Measurements from ENCODE around the gene NFIX. TPM values are rescaled to one million over a fixed set of nuclear protein-coding genes. Genes with fewer than 3 reads are reported as not detected.

Gene NFIX
- total and polyA plus RNA-seq, 2 of the 13 experiments (the other 11 are each of a cell fraction or from before 2014, with no cell fraction given), result 3.4 to 5.4 TPM

DNA sequence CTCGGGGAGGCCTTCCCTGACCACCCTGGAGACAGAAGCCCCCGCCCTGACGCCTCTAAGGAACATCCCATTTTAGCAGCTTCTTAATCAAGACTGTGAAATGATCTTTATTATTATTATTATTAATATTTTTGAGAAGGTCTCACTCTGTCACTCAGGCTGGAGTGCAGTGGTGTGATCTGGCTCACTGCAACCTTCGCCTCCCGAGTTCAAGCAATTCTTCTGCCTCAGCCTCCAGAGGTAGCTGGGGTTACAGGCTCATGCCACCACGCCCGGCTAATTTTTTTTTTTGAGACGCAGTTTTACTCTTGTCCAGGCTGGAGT, 29.5 kb upstream of the NFIX start:
- Histone ChIP-seq H3K27ac (ENCODE audit: extremely low read length, insufficient read depth, low read length) (peak overlapping the region; percentile 43), H2AFZ (ENCODE audit: low read length) (peak overlapping the region; percentile 56), H3K4me3 (replicated peaks in 1 of 3; ENCODE audit: insufficient read depth in 1 of 3, low read depth in 2 of 3, low read length in 3 of 3) (peak overlapping the region in 2 of 3 experiments; percentile 32 to 66; a peak in 4 of 6 replicates), H3K9me3 (ENCODE audit: low read length) (no peaks in the 10 kb centered on the region), H4K20me1 (ENCODE audit: insufficient read depth, low read length) (no peaks in the 10 kb centered on the region), H3K27me3 (ENCODE audit: control insufficient read depth in 1 of 2, insufficient read depth in 2 of 2, low read length in 2 of 2) (0 out of 5 replicates have a peak, but pooled peaks cover 0 to 3% of the 10 kb centered on the region in 2 experiments), H3K4me1 (ENCODE audit: insufficient read depth, low read length) (peaks cover 11% of the 10 kb centered on the region), H3K4me2 (ENCODE audit: low read depth, low read length) (peak overlapping the region; percentile 93), H3K36me3 (replicated peaks in 1 of 2; ENCODE audit: control insufficient read depth in 1 of 2, insufficient read depth in 2 of 2, low read length in 2 of 2) (no peaks in the 10 kb centered on the region), H3K9ac (ENCODE audit: insufficient read depth, low read depth, low read length) (peak overlapping the region; percentile 68; the same call in 1 of the 2 replicates), H3K79me2 (ENCODE audit: insufficient read depth, low read length) (no peaks in the 10 kb centered on the region)
- ChIA-PET CTCF (ENCODE audit: low intra/inter-chr PET ratio, low total read pairs) (interaction anchor here (0.7 to 2.0 kb wide), 6 partner anchors 12 to 269 kb away, joined by 3 to 18 read pairs (median 6); no protein-coding TSS in a partner anchor), POLR2A (interaction anchor here (0.9 to 1.3 kb wide), 15 partner anchors 8 to 184 kb away, joined by 3 to 8 read pairs (median 4); partner anchors contain the start of genes FARSA, IER2, RAD23A and STX10)
- intact Hi-C loops (cut with micrococcal nuclease; ENCODE audit: unreplicated experiment) (loop anchor here (1.0 kb wide), 1 partner anchor 80 kb away; no protein-coding TSS in a partner anchor), in situ Hi-C loops (cut with HindIII; ENCODE audit: extremely low pct_ligation_motif_present, low pct_unique_long_range_greater_than_20kb) (no loop called here)
- ATAC-seq, result no peak
- no peak for DNase-seq (ENCODE audit: low spot score)
- 40% methylated on average over 8 of the region's 8 CpGs for WGBS (ENCODE audit: low lambda C conversion rate)
- BruUV-seq (replicated peaks), result no TSS peak
- no peak for TF ChIP-seq MTA3 (CRISPR knock-in tag; IDR thresholded peaks at IDR 0.05)
- TF ChIP-seq ZNF670 (CRISPR knock-in tag; IDR thresholded peaks at IDR 0.05; ENCODE audit: borderline replicate concordance), result peak; percentile 62; the same call in 1 of the 2 replicates
- TF ChIP-seq ZNF816 (CRISPR knock-in tag; IDR thresholded peaks at IDR 0.05; ENCODE audit: borderline replicate concordance), result peak; percentile 69; the same call in 1 of the 2 replicates
- TF ChIP-seq ZNF501 (CRISPR knock-in tag; IDR thresholded peaks at IDR 0.05), result no peak
- peak; percentile 63; the same call in 1 of the 2 replicates for TF ChIP-seq ZFP82 (CRISPR knock-in tag; IDR thresholded peaks at IDR 0.05; ENCODE audit: borderline replicate concordance)
- peak; percentile 30 for FAIRE-seq

DNA sequence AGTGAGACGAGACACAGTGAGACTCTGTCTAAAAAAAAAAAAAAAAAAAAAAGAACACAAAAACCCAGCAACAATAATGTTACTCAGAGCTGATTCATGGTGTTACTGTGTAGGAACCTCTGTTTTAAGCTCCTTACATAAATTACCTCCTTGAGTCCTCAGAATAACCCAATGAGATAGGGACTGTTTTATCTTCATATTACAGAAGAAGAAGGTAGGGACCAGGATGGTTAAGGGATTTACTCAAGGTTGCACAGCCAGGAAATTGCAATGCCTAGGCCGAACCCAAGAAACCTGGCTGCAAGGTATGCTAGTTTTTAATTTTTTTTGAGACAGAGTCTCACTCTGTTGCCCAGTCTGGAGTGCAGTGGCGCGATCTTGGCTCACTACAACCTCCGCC, 27.4 kb upstream of the NFIX start:
- no peaks in the 10 kb centered on the region for H4K20me1 ChIP-seq (ENCODE audit: insufficient read depth, low read length)
- ChIA-PET CTCF (ENCODE audit: low intra/inter-chr PET ratio, low total read pairs) (no interaction called here), POLR2A (no interaction called here)
- H3K4me3 ChIP-seq (replicated peaks in 1 of 3; ENCODE audit: insufficient read depth in 1 of 3, low read depth in 2 of 3, low read length in 3 of 3), result no peak overlapping the region
- no peaks in the 10 kb centered on the region for H3K36me3 ChIP-seq (replicated peaks in 1 of 2; ENCODE audit: control insufficient read depth in 1 of 2, insufficient read depth in 2 of 2, low read length in 2 of 2)
- in situ Hi-C loops (cut with HindIII; ENCODE audit: extremely low pct_ligation_motif_present, low pct_unique_long_range_greater_than_20kb) (no loop called here), intact Hi-C loops (cut with micrococcal nuclease; ENCODE audit: unreplicated experiment) (no loop called here)
- no peak overlapping the region for H3K4me2 ChIP-seq (ENCODE audit: low read depth, low read length)
- no peak for FAIRE-seq
- ATAC-seq, result no peak
- BruUV-seq (replicated peaks), result no TSS peak
- H3K4me1 ChIP-seq (ENCODE audit: insufficient read depth, low read length), result peaks cover 11% of the 10 kb centered on the region
- no peak overlapping the region for H3K27ac ChIP-seq (ENCODE audit: extremely low read length, insufficient read depth, low read length)
- WGBS (ENCODE audit: low lambda C conversion rate), result 63% methylated on average over 5 of the region's 5 CpGs
- no peak for DNase-seq (ENCODE audit: low spot score)
- no peaks in the 10 kb centered on the region for H3K27me3 ChIP-seq (ENCODE audit: control insufficient read depth in 1 of 2, insufficient read depth in 2 of 2, low read length in 2 of 2)
- H3K9ac ChIP-seq (ENCODE audit: insufficient read depth, low read depth, low read length), result no peak overlapping the region
- no peaks in the 10 kb centered on the region for H3K79me2 ChIP-seq (ENCODE audit: insufficient read depth, low read length)
- no peak overlapping the region for H2AFZ ChIP-seq (ENCODE audit: low read length)
- no peaks in the 10 kb centered on the region for H3K9me3 ChIP-seq (ENCODE audit: low read length)
- TF ChIP-seq AFF4 (CRISPR knock-in tag; IDR thresholded peaks at IDR 0.05), result no peak
- TF ChIP-seq ZNF280B (CRISPR knock-in tag; IDR thresholded peaks at IDR 0.05; ENCODE audit: borderline replicate concordance), result no peak
